GM23338 (cell line): ENCODE results near the gene SCML1. TPM values are rescaled to one million over a fixed set of nuclear protein-coding genes. Genes with fewer than 3 reads are reported as not detected.

Experiments
- ATAC-seq: fragments of 200-7000 bp; cut with Tn5 transposase; 3 replicates; pipeline ENCODE4 v1.9.1; 2020
- DNase-seq: peaks from one replicate; pipeline ENCODE4 v3.0.0-alpha.2; 2015; ENCODE audit warnings: low spot score
- H2AFZ ChIP-seq: fragments of 200-600 bp; sonication (generic); 2 replicates; pipeline ENCODE4 v1.8.0; 2016; ENCODE audit warnings: antibody characterized with exemption, mild to moderate bottlenecking, moderate library complexity
- H3F3A ChIP-seq: fragments of 200-600 bp; sonication (generic); replicated peaks from 2 replicates; pipeline ENCODE4 v1.8.0; 2017; ENCODE audit warnings: antibody characterized with exemption, mixed run types, low read depth
- H3K27ac ChIP-seq: fragments of 200-600 bp; sonication (generic); 2 replicates; pipeline ENCODE4 v1.6.1; 2016; ENCODE audit warnings: low read depth
- H3K27me3 ChIP-seq: fragments of 200-600 bp; sonication (generic); 2 replicates; pipeline ENCODE4 v1.8.0; 2016; ENCODE audit warnings: mild to moderate bottlenecking, mixed run types, moderate library complexity; ENCODE audit not compliant: insufficient read depth
- H3K36me3 ChIP-seq: fragments of 200-600 bp; sonication (generic); 2 replicates; pipeline ENCODE4 v1.8.0; 2016; ENCODE audit warnings: mild to moderate bottlenecking; ENCODE audit not compliant: insufficient read depth
- H3K4me1 ChIP-seq: fragments of 200-600 bp; sonication (generic); 2 replicates; pipeline ENCODE4 v1.8.0; 2016; ENCODE audit warnings: mild to moderate bottlenecking, moderate library complexity; ENCODE audit not compliant: insufficient read depth
- H3K4me2 ChIP-seq: fragments of 200-600 bp; sonication (generic); 2 replicates; pipeline ENCODE4 v1.7.1; 2017; ENCODE audit warnings: mixed run types
- H3K4me3 ChIP-seq: fragments of 200-600 bp; sonication (generic); 2 replicates; pipeline ENCODE4 v1.6.1; 2016; ENCODE audit warnings: mixed run types
- H3K79me2 ChIP-seq: fragments of 200-600 bp; sonication (generic); replicated peaks from 2 replicates; pipeline ENCODE4 v1.8.0; 2017; ENCODE audit warnings: mild to moderate bottlenecking; ENCODE audit not compliant: insufficient read depth
- H3K9me2 ChIP-seq: fragments of 200-600 bp; sonication (generic); 2 replicates; pipeline ENCODE4 v1.8.0; 2017; ENCODE audit not compliant: insufficient read depth
- H4K20me1 ChIP-seq: fragments of 200-600 bp; sonication (generic); replicated peaks from 2 replicates; pipeline ENCODE4 v1.8.0; 2017; ENCODE audit warnings: mild to moderate bottlenecking; ENCODE audit not compliant: insufficient read depth
- H3K27ac Mint-ChIP-seq: 2 replicates; pipeline ENCODE4 v1.8.0; 2020; ENCODE audit warnings: inconsistent platforms, mild to moderate bottlenecking, moderate library complexity, mixed read lengths
- H3K27me3 Mint-ChIP-seq: 3 replicates; pipeline ENCODE4 v1.8.0; 2022; ENCODE audit warnings: low read depth, mild to moderate bottlenecking, moderate library complexity, mixed read lengths, inconsistent platforms; ENCODE audit not compliant: insufficient read depth, poor library complexity
- H3K36me3 Mint-ChIP-seq: 3 replicates; pipeline ENCODE4 v1.8.0; 2021; ENCODE audit warnings: low read depth, mild to moderate bottlenecking, inconsistent platforms, moderate library complexity, mixed read lengths
- H3K4me1 Mint-ChIP-seq: 3 replicates; pipeline ENCODE4 v1.8.0; 2020; ENCODE audit warnings: mild to moderate bottlenecking, inconsistent platforms, mixed read lengths
- H3K4me3 Mint-ChIP-seq: 3 replicates; pipeline ENCODE4 v1.8.0; 2021; ENCODE audit warnings: moderate library complexity, mild to moderate bottlenecking, inconsistent platforms, mixed read lengths
- H3K9me3 Mint-ChIP-seq: 3 replicates; pipeline ENCODE4 v1.8.0; 2020; ENCODE audit warnings: moderate library complexity, mild to moderate bottlenecking, inconsistent platforms, mixed read lengths
- EZH2 ChIP-seq: fragments of 200-600 bp; sonication (generic); IDR thresholded peaks from one replicate; pipeline ENCODE4 v1.8.0; 2017; ENCODE audit warnings: antibody characterized with exemption, mild to moderate bottlenecking, low read depth; ENCODE audit not compliant: unreplicated experiment
- EZH2phosphoT487 ChIP-seq: fragments of 200-600 bp; sonication (generic); IDR thresholded peaks from one replicate; pipeline ENCODE4 v1.8.1; 2018; ENCODE audit warnings: antibody characterized with exemption; ENCODE audit not compliant: unreplicated experiment
- STAT1 ChIP-seq: IDR thresholded peaks from one replicate; pipeline ENCODE4 v1.6.1; 2016; ENCODE audit warnings: antibody characterized with exemption; ENCODE audit not compliant: unreplicated experiment
- ZNF114 ChIP-seq: fragments of 250-450 bp; sonication (Bioruptor Pico); IDR thresholded peaks from 2 replicates; pipeline ENCODE4 v1.5.0; 2020; ENCODE audit warnings: mild to moderate bottlenecking, moderate library complexity
- ZNF331 ChIP-seq: fragments of 250-450 bp; sonication (Bioruptor Pico); IDR thresholded peaks from 2 replicates; pipeline ENCODE4 v1.5.0; 2020; ENCODE audit warnings: low read depth, mild to moderate bottlenecking, moderate library complexity
- ZNF462 ChIP-seq: fragments of 250-450 bp; sonication (Bioruptor Pico); IDR thresholded peaks from 2 replicates; pipeline ENCODE4 v1.5.0; 2020; ENCODE audit warnings: mild to moderate bottlenecking, moderate library complexity
- polyA plus RNA-seq: library from polyadenylated mRNA; unstranded; fragments of >200 nt; fragmentation: Nextera tagmentation; extraction: Ambion mirVana; gene quantifications from 2 replicates; pipeline ENCODE4 v1.2.1, GENCODE V29; 2016
- total RNA-seq: library from RNA; depleted of rRNA; stranded (reverse); fragments of >200 nt; shearing (Covaris generic); gene quantifications from 2 replicates; pipeline ENCODE4 v1.2.3, GENCODE V29; 2014
- TF ChIP-seq, protein P1 (sequence below): IDR thresholded peaks from one replicate; pipeline ENCODE4 v1.6.1; 2018; ENCODE audit warnings: antibody characterized with exemption; ENCODE audit not compliant: unreplicated experiment
- TF ChIP-seq, protein P2 (sequence below), 2 experiments: fragments of 200-600 bp in 1 of 2; sonication (generic) in 1 of 2; conservative IDR thresholded peaks; 2 replicates each; pipeline versions ENCODE4 v1.5.1 to v1.6.1; 2016 to 2017; ENCODE audit warnings: antibody characterized with exemption in 2 of 2, low read depth in 2 of 2, mild to moderate bottlenecking in 2 of 2, moderate library complexity in 1 of 2

The SCML1 gene
- total and polyA plus RNA-seq, 2 experiments from 2014 or later = 5.4 to 6.4 TPM

GRCh38 chrX:17778997-17779396 is 41.7 kb downstream of the SCML1 start:
- no peaks in the 10 kb centered on the region for H3K79me2 ChIP-seq
- Mint-ChIP-seq H3K36me3 (no peaks in the 10 kb centered on the region; the same call in 2 of the 3 replicates), H3K27ac (no peak overlapping the region), H3K9me3 (peaks cover 5% of the 10 kb centered on the region; the same call in 2 of the 3 replicates), H3K4me1 (peaks cover 5% of the 10 kb centered on the region), H3K27me3 (no peaks in the 10 kb centered on the region), H3K4me3 (no peak overlapping the region)
- TF ChIP-seq STAT1 (no peak), ZNF331 (CRISPR knock-in tag) (no peak)
- H4K20me1 ChIP-seq = no peaks in the 10 kb centered on the region
- ATAC-seq = no peak
- no peak overlapping the region for H3K4me3 ChIP-seq
- no peaks in the 10 kb centered on the region for H3K27me3 ChIP-seq
- no peak overlapping the region for H2AFZ ChIP-seq
- H3K36me3 ChIP-seq = no peaks in the 10 kb centered on the region
- no peaks in the 10 kb centered on the region for H3F3A ChIP-seq
- H3K4me2 ChIP-seq = no peak overlapping the region
- H3K27ac ChIP-seq = no peak overlapping the region
- no peak for DNase-seq
- H3K9me2 ChIP-seq = no peaks in the 10 kb centered on the region
- H3K4me1 ChIP-seq = no peaks in the 10 kb centered on the region

DNA sequence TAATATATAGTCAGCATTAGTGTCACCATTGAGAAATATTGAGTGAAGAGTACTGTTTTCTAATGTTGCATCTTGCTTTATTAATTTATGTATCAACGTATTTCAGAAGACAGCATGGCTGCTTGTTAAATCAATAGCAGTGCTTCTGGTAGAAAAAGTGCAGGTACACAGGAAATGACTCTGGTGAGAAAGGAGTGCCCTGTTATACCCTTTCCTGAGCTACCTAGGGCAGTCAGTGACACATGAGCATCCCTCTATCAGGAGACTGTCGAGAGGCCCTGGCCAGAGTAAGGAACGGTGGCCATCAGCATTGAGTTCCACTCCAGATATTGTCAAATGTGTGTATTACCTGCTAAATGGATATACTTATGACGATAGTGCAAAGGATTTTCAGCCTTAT is 42.1 kb downstream of the SCML1 start:
- no peak overlapping the region for H3K4me3 ChIP-seq
- H3K27ac ChIP-seq = no peak overlapping the region
- peaks cover under 1% of the 10 kb centered on the region; the same call in 1 of the 3 replicates for H3K36me3 Mint-ChIP-seq
- DNase-seq = no peak
- no peak overlapping the region for H3K4me2 ChIP-seq
- peaks cover 6% of the 10 kb centered on the region; the same call in 2 of the 3 replicates for H3K9me3 Mint-ChIP-seq
- H3K27ac Mint-ChIP-seq = no peak overlapping the region
- no peak for ATAC-seq
- no peaks in the 10 kb centered on the region for H4K20me1 ChIP-seq
- H2AFZ ChIP-seq = no peak overlapping the region
- H3K36me3 ChIP-seq = no peaks in the 10 kb centered on the region
- H3K9me2 ChIP-seq = no peaks in the 10 kb centered on the region
- H3K79me2 ChIP-seq = no peaks in the 10 kb centered on the region
- H3K4me1 ChIP-seq = no peaks in the 10 kb centered on the region
- H3K27me3 Mint-ChIP-seq = no peaks in the 10 kb centered on the region
- H3K4me1 Mint-ChIP-seq = peaks cover 5% of the 10 kb centered on the region
- no peak for TF ChIP-seq ZNF462 (CRISPR knock-in tag)
- TF ChIP-seq EZH2phosphoT487 = no peak
- TF ChIP-seq ZNF114 (CRISPR knock-in tag) = no peak
- TF ChIP-seq EZH2 = no peak
- no peak for TF ChIP-seq ZNF331 (CRISPR knock-in tag)
- TF ChIP-seq, protein P1, sequence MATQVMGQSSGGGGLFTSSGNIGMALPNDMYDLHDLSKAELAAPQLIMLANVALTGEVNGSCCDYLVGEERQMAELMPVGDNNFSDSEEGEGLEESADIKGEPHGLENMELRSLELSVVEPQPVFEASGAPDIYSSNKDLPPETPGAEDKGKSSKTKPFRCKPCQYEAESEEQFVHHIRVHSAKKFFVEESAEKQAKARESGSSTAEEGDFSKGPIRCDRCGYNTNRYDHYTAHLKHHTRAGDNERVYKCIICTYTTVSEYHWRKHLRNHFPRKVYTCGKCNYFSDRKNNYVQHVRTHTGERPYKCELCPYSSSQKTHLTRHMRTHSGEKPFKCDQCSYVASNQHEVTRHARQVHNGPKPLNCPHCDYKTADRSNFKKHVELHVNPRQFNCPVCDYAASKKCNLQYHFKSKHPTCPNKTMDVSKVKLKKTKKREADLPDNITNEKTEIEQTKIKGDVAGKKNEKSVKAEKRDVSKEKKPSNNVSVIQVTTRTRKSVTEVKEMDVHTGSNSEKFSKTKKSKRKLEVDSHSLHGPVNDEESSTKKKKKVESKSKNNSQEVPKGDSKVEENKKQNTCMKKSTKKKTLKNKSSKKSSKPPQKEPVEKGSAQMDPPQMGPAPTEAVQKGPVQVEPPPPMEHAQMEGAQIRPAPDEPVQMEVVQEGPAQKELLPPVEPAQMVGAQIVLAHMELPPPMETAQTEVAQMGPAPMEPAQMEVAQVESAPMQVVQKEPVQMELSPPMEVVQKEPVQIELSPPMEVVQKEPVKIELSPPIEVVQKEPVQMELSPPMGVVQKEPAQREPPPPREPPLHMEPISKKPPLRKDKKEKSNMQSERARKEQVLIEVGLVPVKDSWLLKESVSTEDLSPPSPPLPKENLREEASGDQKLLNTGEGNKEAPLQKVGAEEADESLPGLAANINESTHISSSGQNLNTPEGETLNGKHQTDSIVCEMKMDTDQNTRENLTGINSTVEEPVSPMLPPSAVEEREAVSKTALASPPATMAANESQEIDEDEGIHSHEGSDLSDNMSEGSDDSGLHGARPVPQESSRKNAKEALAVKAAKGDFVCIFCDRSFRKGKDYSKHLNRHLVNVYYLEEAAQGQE = no peak
- TF ChIP-seq, protein P2, sequence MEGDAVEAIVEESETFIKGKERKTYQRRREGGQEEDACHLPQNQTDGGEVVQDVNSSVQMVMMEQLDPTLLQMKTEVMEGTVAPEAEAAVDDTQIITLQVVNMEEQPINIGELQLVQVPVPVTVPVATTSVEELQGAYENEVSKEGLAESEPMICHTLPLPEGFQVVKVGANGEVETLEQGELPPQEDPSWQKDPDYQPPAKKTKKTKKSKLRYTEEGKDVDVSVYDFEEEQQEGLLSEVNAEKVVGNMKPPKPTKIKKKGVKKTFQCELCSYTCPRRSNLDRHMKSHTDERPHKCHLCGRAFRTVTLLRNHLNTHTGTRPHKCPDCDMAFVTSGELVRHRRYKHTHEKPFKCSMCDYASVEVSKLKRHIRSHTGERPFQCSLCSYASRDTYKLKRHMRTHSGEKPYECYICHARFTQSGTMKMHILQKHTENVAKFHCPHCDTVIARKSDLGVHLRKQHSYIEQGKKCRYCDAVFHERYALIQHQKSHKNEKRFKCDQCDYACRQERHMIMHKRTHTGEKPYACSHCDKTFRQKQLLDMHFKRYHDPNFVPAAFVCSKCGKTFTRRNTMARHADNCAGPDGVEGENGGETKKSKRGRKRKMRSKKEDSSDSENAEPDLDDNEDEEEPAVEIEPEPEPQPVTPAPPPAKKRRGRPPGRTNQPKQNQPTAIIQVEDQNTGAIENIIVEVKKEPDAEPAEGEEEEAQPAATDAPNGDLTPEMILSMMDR (conservative IDR thresholded peaks at IDR 0.05; ENCODE audit: low read depth in 2 of 2) = no peak
- H3F3A ChIP-seq = no peaks in the 10 kb centered on the region
- H3K4me3 Mint-ChIP-seq = no peak overlapping the region
- no peaks in the 10 kb centered on the region for H3K27me3 ChIP-seq
